8988T (cell line): ENCODE data around the gene IL3.
"Not testable (repeated sequence)": the region's sequence is repeated elsewhere in the genome, so short reads cannot be mapped to it uniquely, and the experiment has no call there.

Source experiments
- DNase-seq: peaks from one replicate; pipeline ENCODE4 v3.0.0; 2011

The IL3 gene

GRCh38 chr5:132095424-132095972 is 35.0 kb downstream of the IL3 start:
- no peak for DNase-seq

GRCh38 chr5:132096904-132097303 is 36.4 kb downstream of the IL3 start:
- no peak for DNase-seq

- DNase-seq: no peak
Measured at GRCh38 chr5:132098151-132098594, 37.7 kb downstream of the IL3 start.

GRCh38 chr5:132098621-132099020 is 38.2 kb downstream of the IL3 start:
- DNase-seq: no peak

DNA sequence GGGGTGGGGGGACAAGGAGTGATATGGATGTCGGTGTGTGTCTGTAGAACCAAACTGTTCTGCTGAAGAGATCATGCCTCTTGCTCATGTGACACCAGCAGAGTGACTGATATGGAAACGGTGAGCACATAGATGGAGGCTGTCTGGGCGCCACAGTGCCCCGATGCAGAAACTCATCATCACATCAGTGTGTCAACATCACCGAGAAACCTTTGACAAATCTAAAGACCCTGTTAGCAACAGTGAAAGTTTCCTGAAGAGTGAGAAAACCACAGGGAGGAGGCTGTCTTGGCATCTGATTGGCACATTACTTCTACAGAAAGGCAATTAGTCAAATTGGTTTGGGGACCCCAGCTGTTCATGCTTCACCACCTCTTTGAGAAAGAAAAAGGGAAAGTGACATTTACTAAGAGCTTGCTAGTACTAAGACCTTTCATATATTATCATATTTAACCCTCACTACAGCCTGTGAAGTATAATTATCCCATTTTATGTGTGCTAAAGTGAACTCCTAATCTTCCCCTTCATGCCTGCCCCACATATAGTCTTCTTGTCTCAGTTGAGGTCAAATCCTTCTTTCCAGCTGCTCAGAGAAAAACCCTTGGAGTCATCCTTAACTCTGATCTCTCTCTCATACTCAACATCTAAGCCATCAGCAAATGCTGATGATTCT is 38.8 kb downstream of the IL3 start:
- DNase-seq: no peak

DNA sequence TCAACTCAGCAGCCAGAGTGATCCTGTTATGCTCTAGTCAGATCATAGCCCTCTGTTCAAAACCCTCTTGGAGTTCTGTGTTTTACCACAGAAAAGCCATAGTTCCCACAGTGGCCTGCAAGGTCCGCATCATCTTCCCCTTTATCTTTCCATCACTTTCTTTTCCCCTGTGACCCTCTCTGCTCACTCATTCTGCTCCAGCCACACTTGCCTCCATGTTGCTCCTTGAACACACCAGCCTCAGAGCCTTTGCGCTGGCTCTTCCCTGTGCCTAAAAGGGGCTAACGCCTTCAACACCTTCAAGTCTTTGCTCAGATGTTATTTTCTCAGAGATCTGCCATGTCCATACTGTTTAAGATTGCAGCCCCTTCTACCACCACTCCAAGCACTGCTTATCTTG is 39.5 kb downstream of the IL3 start:
- no peak for DNase-seq

DNA sequence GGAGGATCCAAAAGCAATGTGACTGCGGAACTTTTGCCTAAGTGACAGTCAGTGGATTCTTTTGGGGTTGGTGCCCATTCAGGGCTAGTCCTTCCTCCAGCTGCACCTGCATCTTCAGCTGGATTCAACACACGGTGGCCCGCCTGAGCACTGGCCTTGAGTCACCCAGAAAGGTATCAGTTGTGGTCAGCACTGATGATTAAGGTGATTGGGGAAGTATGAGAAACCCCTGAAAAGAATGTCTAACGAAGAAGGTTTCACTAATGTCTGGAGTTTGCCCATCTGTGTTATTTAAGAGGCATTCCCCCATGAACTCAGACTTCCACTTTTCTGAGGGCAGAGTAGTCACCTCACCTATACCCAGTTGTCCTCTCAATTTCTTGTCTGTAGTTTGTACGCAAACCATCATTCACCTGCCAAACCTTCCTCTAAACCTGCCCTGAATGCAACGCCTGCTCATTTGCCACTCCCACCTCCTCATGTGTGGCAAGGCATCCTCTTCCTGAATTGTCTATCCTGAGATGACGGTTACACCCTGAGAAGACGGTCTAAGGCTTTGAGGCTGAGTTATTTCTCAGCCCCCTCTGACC is 40.3 kb downstream of the IL3 start:
- DNase-seq: no peak

DNA sequence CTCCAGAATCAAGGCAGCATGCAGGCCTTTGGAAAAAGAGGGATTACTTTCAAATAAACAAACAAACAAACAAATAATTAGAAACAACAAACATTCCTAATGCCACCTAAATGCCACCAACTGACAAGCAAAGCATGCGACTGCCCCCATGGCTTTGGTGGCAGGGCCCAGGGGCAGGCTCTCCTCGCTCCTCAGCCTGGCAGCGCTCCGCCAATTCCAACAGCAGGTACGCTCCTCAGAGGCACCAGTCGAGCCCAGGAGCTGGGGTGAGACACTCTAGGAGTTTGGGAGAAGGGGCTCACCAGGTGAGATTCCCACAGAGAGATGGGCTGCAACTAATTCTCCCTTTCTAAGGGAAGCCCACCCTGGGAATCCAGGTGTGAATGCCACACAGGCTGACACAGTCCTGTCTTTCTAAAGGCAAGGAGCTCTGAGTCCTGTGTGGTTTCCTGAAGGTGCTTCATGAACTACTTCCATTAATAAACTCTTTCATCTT is 41.0 kb downstream of the IL3 start:
- no peak for DNase-seq

DNA sequence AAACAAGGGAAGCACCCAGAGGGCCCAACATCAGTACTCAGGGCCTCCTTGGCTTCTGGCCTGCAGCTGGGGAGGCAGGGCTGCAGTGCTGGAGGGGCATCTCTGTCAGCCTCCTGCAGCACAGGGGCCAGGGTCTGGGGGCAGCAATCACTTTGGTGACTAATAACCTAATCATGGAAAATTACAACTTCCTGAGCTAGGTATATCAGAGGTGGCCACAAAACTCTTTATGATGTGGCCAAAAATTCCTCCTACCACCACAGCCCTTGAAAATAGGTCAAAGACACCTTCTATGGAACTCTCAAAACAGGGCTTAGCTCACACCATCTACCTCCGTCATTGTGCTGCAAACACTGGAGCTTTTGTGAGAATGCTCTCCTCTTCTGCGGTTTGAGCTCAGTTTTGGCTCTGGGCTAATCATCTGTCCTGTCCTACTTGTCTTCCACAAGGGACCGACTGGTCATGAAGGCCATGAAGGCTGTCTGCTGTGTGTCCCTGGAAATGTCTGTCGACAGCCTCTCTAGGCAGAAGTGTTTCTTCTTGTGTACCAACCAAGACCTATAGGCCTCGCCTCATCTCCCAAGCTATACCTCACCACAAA is 41.7 kb downstream of the IL3 start:
- DNase-seq: no peak

- DNase-seq: no peak
Measured at GRCh38 chr5:132102944-132103331, 42.5 kb downstream of the IL3 start.

DNA sequence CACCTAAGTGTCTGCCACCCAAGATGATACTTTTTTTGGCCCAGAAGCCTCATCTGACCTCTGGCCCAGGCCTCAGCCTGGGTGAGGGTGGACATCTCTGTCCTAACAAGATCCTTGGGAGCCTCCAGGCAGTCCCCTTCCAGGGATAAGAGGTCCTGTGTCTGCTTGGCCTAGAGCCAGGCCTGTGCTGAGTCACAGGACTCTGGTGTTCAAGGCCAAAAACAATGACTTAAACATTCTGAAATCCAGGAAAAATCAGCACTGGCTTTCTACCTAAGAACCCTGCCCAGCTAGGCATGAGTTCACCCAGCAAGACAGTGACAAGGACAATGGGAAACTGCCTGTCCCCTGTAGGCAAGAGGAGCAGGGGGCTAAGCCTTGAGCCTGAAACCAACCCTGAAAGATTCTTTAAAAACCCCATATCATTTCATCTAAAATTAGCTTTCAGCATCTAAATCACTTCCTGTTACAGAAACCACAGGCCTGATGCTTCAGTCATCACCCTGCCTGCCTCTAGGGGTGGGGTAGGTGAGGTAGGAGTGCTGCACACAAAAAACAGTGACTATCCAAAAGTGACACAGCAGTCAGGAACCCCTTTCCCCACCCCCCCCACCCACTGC is 43.0 kb downstream of the IL3 start:
- peak; percentile 51 for DNase-seq

GRCh38 chr5:132103969-132104391 is 43.5 kb downstream of the IL3 start:
- DNase-seq: no peak

GRCh38 chr5:132104556-132104955 is 44.1 kb downstream of the IL3 start:
- no peak for DNase-seq

GRCh38 chr5:132105688-132106087 is 45.2 kb downstream of the IL3 start:
- no peak for DNase-seq

- not testable (repeated sequence) for DNase-seq
Measured at GRCh38 chr5:132108495-132108894, 48.0 kb downstream of the IL3 start.

GRCh38 chr5:132108957-132109356 is 48.5 kb downstream of the IL3 start:
- not testable (repeated sequence) for DNase-seq

GRCh38 chr5:132109494-132110053 is 49.1 kb downstream of the IL3 start:
- no peak for DNase-seq

- no peak for DNase-seq
Measured at GRCh38 chr5:132110195-132110594, 49.7 kb downstream of the IL3 start.

- no peak for DNase-seq
Measured at GRCh38 chr5:132110930-132111329, 50.5 kb downstream of the IL3 start.

DNA sequence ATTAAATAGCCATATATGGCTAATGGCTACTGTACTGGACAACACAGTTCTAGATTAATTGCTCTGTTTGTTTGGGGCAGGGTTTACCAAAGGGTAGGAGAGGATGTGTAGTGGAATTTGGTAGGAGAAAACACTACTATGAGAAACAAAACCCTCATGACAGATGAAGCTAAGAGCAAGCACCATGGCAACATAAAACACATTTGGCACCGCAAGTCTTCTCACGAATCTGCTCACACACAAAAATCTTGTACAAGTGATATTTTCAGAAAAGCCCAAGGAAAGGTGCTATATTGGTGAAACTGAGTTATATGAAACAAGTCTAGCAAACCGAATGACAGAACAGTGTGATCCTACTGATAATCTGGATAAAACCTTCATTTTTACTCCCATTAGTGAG is 51.7 kb downstream of the IL3 start:
- no peak for DNase-seq
